WTC11 (cell line): ENCODE data around the gene ZMIZ1. TPM values are rescaled to one million over a fixed set of nuclear protein-coding genes. Genes with fewer than 3 reads are reported as not detected.

Source experiments
- ATAC-seq: fragments of 200-7000 bp; cut with Tn5 transposase; 2 replicates; pipeline ENCODE4 v1.10.0; 2021; ENCODE audit warnings: mild to moderate bottlenecking, moderate library complexity
- CTCF ChIA-PET: fragments of 300-600 bp; sonication (Branson Sonifier 250); formaldehyde crosslinking; loops from one replicate; lab custom pipeline; 2021; ENCODE audit warnings: antibody characterized with exemption; lab: Charles Lee
- POLR2A ChIA-PET: fragments of 350-600 bp; sonication (Branson Sonifier 250); formaldehyde crosslinking; loops from one replicate; lab custom pipeline; 2021; ENCODE audit warnings: antibody characterized with exemption; lab: Charles Lee
- DNase-seq: peaks from one replicate; pipeline ENCODE4 v3.0.0; 2021; ENCODE audit warnings: low spot score
- H3K27ac Mint-ChIP-seq: 2 replicates; pipeline ENCODE4 v1.8.0; 2021; ENCODE audit warnings: mixed read lengths
- H3K27me3 Mint-ChIP-seq: 2 replicates; pipeline ENCODE4 v1.8.0; 2021; ENCODE audit warnings: low read depth, mild to moderate bottlenecking, moderate library complexity, mixed read lengths
- H3K36me3 Mint-ChIP-seq: 2 replicates; pipeline ENCODE4 v1.8.0; 2021; ENCODE audit warnings: mixed read lengths
- H3K4me1 Mint-ChIP-seq: 2 replicates; pipeline ENCODE4 v1.8.0; 2022; ENCODE audit warnings: mixed read lengths
- H3K4me3 Mint-ChIP-seq: 2 replicates; pipeline ENCODE4 v1.8.0; 2021; ENCODE audit warnings: mild to moderate bottlenecking, moderate library complexity, mixed read lengths
- H3K9me3 Mint-ChIP-seq: 2 replicates; pipeline ENCODE4 v1.8.0; 2021; ENCODE audit warnings: mixed read lengths
- CBFB ChIP-seq: sonication (generic); formaldehyde crosslinking; IDR thresholded peaks from 2 replicates; pipeline ENCODE4 v1.8.1; 2022; ENCODE audit warnings: mild to moderate bottlenecking, low read depth, missing genetic modification reagents
- FOXJ3 ChIP-seq: sonication (generic); formaldehyde crosslinking; IDR thresholded peaks from 2 replicates; pipeline ENCODE4 v1.9.0; 2021; ENCODE audit warnings: missing genetic modification reagents, mild to moderate bottlenecking, borderline replicate concordance
- FOXK1 ChIP-seq: sonication (generic); formaldehyde crosslinking; IDR thresholded peaks from 2 replicates; pipeline ENCODE4 v1.8.0; 2022; ENCODE audit warnings: mild to moderate bottlenecking, moderate library complexity, missing genetic modification reagents
- FOXP1 ChIP-seq: sonication (generic); formaldehyde crosslinking; IDR thresholded peaks from 2 replicates; pipeline ENCODE4 v1.8.0; 2022; ENCODE audit warnings: missing genetic modification reagents, mild to moderate bottlenecking, moderate library complexity, borderline replicate concordance
- GRHL2 ChIP-seq: fragments of 250-450 bp; sonication (Bioruptor Pico); IDR thresholded peaks from 2 replicates; pipeline ENCODE4 v1.8.0; 2022; ENCODE audit warnings: mild to moderate bottlenecking, moderate library complexity; ENCODE audit not compliant: insufficient replicate concordance, severe bottlenecking
- JAZF1 ChIP-seq: fragments of 250-450 bp; sonication (Bioruptor Pico); IDR thresholded peaks from 2 replicates; pipeline ENCODE4 v1.9.0; 2021; ENCODE audit warnings: moderate library complexity, mild to moderate bottlenecking, inconsistent platforms
- MXD4 ChIP-seq: fragments of 250-450 bp; sonication (Bioruptor Pico); IDR thresholded peaks from 2 replicates; pipeline ENCODE4 v1.8.0; 2021; ENCODE audit warnings: mild to moderate bottlenecking, moderate library complexity, borderline replicate concordance
- NFATC4 ChIP-seq: fragments of 250-450 bp; sonication (Bioruptor Pico); IDR thresholded peaks from 2 replicates; pipeline ENCODE4 v1.9.0; 2021; ENCODE audit warnings: mild to moderate bottlenecking
- NFYB ChIP-seq: sonication (generic); formaldehyde crosslinking; conservative IDR thresholded peaks from 2 replicates; pipeline ENCODE4 v1.8.0; 2022; ENCODE audit warnings: low read depth, missing genetic modification reagents
- NR3C1 ChIP-seq: sonication (generic); formaldehyde crosslinking; conservative IDR thresholded peaks from 2 replicates; pipeline ENCODE4 v1.8.1; 2023; ENCODE audit warnings: low read depth, mild to moderate bottlenecking, missing genetic modification reagents
- RELA ChIP-seq: sonication (generic); formaldehyde crosslinking; IDR thresholded peaks from 2 replicates; pipeline ENCODE4 v1.8.1; 2022; ENCODE audit warnings: missing genetic modification reagents, mild to moderate bottlenecking, borderline replicate concordance
- ZNF232 ChIP-seq: sonication (generic); formaldehyde crosslinking; IDR thresholded peaks from 2 replicates; pipeline ENCODE4 v1.8.0; 2022; ENCODE audit warnings: mild to moderate bottlenecking, missing genetic modification reagents
- total RNA-seq: library from RNA; stranded (reverse); gene quantifications from 3 replicates; pipeline ENCODE4 v1.2.3, GENCODE V29; 2021
- TF ChIP-seq, protein P1 (sequence below): sonication (generic); formaldehyde crosslinking; conservative IDR thresholded peaks from 2 replicates; pipeline ENCODE4 v1.8.1; 2023; ENCODE audit warnings: mild to moderate bottlenecking, low read depth, missing genetic modification reagents, moderate library complexity
- TF ChIP-seq, protein P2 (sequence below): sonication (generic); formaldehyde crosslinking; IDR thresholded peaks from 2 replicates; pipeline ENCODE4 v1.8.1; 2023; ENCODE audit warnings: mild to moderate bottlenecking, missing genetic modification reagents, moderate library complexity
- TF ChIP-seq, protein P3 (sequence below): sonication (generic); formaldehyde crosslinking; IDR thresholded peaks from 2 replicates; pipeline ENCODE4 v1.8.0; 2022; ENCODE audit warnings: mild to moderate bottlenecking, missing genetic modification reagents
- TF ChIP-seq, protein P4 (sequence below): sonication (generic); formaldehyde crosslinking; IDR thresholded peaks from 2 replicates; pipeline ENCODE4 v1.8.1; 2023; ENCODE audit warnings: mild to moderate bottlenecking, missing genetic modification reagents
- TF ChIP-seq, protein P5 (sequence below): fragments of 250-450 bp; sonication (Bioruptor Pico); IDR thresholded peaks from 2 replicates; pipeline ENCODE4 v1.9.0; 2021; ENCODE audit warnings: mild to moderate bottlenecking
- TF ChIP-seq, protein P6 (sequence below): sonication (generic); formaldehyde crosslinking; IDR thresholded peaks from 2 replicates; pipeline ENCODE4 v1.8.0; 2022; ENCODE audit warnings: mild to moderate bottlenecking, missing genetic modification reagents
- TF ChIP-seq, protein P7 (sequence below): sonication (generic); formaldehyde crosslinking; IDR thresholded peaks from 2 replicates; pipeline ENCODE4 v1.8.1; 2022; ENCODE audit warnings: low read depth, mild to moderate bottlenecking, moderate library complexity, missing genetic modification reagents, borderline replicate concordance

The ZMIZ1 gene
- total RNA-seq, 1 experiment from 2014 or later: 44.4 TPM

DNA sequence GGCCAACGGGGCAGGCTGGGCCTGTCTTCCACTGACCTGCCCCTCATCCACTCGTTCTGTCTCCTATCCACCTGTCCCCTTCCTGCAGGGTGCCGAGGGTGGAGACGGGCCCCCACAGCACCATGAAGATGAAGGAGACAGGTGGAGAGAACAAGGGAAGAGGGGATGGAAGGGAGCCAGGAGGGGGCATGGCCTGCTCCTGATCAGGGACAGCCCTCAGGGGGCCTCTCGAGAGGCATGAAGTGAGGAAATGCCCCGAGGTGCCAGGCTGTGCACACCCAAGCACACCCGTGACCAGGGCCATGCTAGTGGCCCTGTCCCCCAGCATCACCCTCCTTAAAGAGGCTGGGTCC, 111.2 kb downstream of the ZMIZ1 start (continued):
- TF ChIP-seq FOXP1 (CRISPR knock-in tag) (no peak), CBFB (no peak), NFYB (no peak), NFATC4 (no peak)
- TF ChIP-seq, protein P1, sequence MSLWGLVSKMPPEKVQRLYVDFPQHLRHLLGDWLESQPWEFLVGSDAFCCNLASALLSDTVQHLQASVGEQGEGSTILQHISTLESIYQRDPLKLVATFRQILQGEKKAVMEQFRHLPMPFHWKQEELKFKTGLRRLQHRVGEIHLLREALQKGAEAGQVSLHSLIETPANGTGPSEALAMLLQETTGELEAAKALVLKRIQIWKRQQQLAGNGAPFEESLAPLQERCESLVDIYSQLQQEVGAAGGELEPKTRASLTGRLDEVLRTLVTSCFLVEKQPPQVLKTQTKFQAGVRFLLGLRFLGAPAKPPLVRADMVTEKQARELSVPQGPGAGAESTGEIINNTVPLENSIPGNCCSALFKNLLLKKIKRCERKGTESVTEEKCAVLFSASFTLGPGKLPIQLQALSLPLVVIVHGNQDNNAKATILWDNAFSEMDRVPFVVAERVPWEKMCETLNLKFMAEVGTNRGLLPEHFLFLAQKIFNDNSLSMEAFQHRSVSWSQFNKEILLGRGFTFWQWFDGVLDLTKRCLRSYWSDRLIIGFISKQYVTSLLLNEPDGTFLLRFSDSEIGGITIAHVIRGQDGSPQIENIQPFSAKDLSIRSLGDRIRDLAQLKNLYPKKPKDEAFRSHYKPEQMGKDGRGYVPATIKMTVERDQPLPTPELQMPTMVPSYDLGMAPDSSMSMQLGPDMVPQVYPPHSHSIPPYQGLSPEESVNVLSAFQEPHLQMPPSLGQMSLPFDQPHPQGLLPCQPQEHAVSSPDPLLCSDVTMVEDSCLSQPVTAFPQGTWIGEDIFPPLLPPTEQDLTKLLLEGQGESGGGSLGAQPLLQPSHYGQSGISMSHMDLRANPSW (CRISPR knock-in tag): no peak

DNA sequence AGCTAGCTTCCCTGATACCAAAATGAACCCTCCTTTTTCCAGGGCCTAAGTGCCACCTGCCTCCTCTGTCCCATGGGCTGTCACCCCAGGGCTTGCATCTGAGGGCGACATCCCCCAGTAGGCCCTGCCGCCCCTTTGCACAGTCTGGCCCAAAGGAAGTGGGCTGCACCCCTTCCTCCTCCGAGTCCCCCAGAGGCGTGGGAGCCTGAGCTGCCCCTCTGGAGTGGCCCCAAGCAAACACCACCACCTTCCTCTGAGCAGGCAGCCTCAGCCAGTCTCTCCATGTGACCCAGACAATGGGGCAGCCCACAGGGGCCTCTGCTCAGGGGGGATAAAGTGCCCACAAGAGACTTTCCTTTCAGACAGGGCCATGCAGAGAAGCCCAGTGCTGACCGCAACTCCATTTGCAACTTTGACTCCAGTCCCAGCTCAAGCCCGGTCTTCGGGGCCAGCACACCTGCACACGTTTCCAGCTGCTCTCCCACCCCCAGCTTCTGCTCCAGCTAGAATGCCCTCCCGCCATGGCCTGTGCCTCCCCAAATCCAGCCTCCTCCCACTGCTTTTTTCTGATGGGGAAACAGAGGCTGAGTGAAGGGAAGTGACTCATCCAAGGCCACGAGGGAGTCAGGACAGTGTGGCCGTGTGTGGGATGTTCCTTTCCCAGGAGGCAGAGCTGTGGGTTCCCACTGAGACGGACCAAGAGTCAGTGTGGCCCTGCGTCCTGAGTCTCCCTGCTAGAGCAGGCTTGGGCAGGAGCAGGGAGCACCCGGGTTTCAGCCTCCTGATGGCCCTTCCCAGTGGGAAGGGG, 111.9 kb downstream of the ZMIZ1 start:
- no peak for ATAC-seq
- Mint-ChIP-seq H3K9me3 (no peaks in the 10 kb centered on the region), H3K27me3 (no peaks in the 10 kb centered on the region), H3K27ac (no peak overlapping the region), H3K36me3 (no peaks in the 10 kb centered on the region), H3K4me3 (no peak overlapping the region)
- DNase-seq: no peak
- CTCF ChIA-PET: interaction anchor here (5.6 kb wide), 1 partner anchor 15 kb away, joined by 31 read pairs; no protein-coding TSS in a partner anchor
- POLR2A ChIA-PET: no interaction called here
- TF ChIP-seq, protein P2, sequence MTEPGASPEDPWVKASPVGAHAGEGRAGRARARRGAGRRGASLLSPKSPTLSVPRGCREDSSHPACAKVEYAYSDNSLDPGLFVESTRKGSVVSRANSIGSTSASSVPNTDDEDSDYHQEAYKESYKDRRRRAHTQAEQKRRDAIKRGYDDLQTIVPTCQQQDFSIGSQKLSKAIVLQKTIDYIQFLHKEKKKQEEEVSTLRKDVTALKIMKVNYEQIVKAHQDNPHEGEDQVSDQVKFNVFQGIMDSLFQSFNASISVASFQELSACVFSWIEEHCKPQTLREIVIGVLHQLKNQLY: no peak
- TF ChIP-seq MXD4 (CRISPR knock-in tag): no peak
- TF ChIP-seq CBFB: no peak
- TF ChIP-seq JAZF1 (CRISPR knock-in tag): no peak
- TF ChIP-seq NFATC4: no peak
- TF ChIP-seq NFYB: no peak
- TF ChIP-seq, protein P3, sequence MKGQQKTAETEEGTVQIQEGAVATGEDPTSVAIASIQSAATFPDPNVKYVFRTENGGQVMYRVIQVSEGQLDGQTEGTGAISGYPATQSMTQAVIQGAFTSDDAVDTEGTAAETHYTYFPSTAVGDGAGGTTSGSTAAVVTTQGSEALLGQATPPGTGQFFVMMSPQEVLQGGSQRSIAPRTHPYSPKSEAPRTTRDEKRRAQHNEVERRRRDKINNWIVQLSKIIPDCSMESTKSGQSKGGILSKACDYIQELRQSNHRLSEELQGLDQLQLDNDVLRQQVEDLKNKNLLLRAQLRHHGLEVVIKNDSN (CRISPR knock-in tag): no peak
- TF ChIP-seq, protein P4, sequence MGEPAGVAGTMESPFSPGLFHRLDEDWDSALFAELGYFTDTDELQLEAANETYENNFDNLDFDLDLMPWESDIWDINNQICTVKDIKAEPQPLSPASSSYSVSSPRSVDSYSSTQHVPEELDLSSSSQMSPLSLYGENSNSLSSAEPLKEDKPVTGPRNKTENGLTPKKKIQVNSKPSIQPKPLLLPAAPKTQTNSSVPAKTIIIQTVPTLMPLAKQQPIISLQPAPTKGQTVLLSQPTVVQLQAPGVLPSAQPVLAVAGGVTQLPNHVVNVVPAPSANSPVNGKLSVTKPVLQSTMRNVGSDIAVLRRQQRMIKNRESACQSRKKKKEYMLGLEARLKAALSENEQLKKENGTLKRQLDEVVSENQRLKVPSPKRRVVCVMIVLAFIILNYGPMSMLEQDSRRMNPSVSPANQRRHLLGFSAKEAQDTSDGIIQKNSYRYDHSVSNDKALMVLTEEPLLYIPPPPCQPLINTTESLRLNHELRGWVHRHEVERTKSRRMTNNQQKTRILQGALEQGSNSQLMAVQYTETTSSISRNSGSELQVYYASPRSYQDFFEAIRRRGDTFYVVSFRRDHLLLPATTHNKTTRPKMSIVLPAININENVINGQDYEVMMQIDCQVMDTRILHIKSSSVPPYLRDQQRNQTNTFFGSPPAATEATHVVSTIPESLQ (CRISPR knock-in tag): no peak
- TF ChIP-seq FOXJ3 (CRISPR knock-in tag): no peak
- TF ChIP-seq, protein P5, sequence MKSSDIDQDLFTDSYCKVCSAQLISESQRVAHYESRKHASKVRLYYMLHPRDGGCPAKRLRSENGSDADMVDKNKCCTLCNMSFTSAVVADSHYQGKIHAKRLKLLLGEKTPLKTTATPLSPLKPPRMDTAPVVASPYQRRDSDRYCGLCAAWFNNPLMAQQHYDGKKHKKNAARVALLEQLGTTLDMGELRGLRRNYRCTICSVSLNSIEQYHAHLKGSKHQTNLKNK: no peak
- TF ChIP-seq, protein P6, sequence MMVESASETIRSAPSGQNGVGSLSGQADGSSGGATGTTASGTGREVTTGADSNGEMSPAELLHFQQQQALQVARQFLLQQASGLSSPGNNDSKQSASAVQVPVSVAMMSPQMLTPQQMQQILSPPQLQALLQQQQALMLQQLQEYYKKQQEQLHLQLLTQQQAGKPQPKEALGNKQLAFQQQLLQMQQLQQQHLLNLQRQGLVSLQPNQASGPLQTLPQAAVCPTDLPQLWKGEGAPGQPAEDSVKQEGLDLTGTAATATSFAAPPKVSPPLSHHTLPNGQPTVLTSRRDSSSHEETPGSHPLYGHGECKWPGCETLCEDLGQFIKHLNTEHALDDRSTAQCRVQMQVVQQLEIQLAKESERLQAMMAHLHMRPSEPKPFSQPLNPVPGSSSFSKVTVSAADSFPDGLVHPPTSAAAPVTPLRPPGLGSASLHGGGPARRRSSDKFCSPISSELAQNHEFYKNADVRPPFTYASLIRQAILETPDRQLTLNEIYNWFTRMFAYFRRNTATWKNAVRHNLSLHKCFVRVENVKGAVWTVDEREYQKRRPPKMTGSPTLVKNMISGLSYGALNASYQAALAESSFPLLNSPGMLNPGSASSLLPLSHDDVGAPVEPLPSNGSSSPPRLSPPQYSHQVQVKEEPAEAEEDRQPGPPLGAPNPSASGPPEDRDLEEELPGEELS (CRISPR knock-in tag): no peak
- no peak for TF ChIP-seq RELA (CRISPR knock-in tag)
- no peak for TF ChIP-seq GRHL2 (CRISPR knock-in tag)
- TF ChIP-seq, protein P7, sequence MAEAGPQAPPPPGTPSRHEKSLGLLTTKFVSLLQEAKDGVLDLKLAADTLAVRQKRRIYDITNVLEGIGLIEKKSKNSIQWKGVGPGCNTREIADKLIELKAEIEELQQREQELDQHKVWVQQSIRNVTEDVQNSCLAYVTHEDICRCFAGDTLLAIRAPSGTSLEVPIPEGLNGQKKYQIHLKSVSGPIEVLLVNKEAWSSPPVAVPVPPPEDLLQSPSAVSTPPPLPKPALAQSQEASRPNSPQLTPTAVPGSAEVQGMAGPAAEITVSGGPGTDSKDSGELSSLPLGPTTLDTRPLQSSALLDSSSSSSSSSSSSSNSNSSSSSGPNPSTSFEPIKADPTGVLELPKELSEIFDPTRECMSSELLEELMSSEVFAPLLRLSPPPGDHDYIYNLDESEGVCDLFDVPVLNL (CRISPR knock-in tag): no peak
- no peak for TF ChIP-seq FOXK1
- no peak for TF ChIP-seq ZNF232 (CRISPR knock-in tag)
- no peak for TF ChIP-seq NR3C1
- TF ChIP-seq, all 79 proteins: peak for 0
- peaks cover 47% of the 10 kb centered on the region for H3K4me1 Mint-ChIP-seq
